ENCODE results near the gene KIFAP3. TPM values are rescaled to one million over a fixed set of nuclear protein-coding genes. Genes with fewer than 3 reads are reported as not detected.
"Not testable (repeated sequence)": the region's sequence is repeated elsewhere in the genome, so short reads cannot be mapped to it uniquely, and the experiment has no call there.

Gene KIFAP3
- total RNA-seq (10 to 100 TPM; 12.8 to 23.8 (median 20.1) TPM), polyA plus RNA-seq (10 to 100 TPM in 1 of 2 donors, 1 to 10 TPM in 1; 8.9 to 15.1 TPM), total RNA-seq (22.5 reads per million, percentile 53 among the genes with 10 or more reads in this experiment)

GRCh38 chr1:170074250-170075157, at the start of gene KIFAP3:
KIFAP3 (minus strand) TSS chr1:170074695; CDS start chr1:170074467, 228 bp downstream.
- CTCF ChIA-PET, result interaction anchor here (1.0 to 1.1 kb wide), 2 partner anchors 10 to 181 kb away, joined by 3 read pairs; partner anchors contain the start of gene SCYL3
- Histone ChIP-seq H3K9me3 (ENCODE audit: control insufficient read depth in 2 of 3, low read length in 3 of 3) (no peaks in the 10 kb centered on the region), H3K4me3 (ENCODE audit: low read length) (peak within 1 kb of the TSS; percentile 76), H3K27ac (ENCODE audit: low read depth, low read length) (peak within 1 kb of the TSS; percentile 90), H3K4me1 (ENCODE audit: control insufficient read depth in 2 of 2, insufficient read depth in 2 of 2, low read length in 2 of 2) (peaks cover 15 to 37% of the 10 kb centered on the region in 2 donors), H3K36me3 (ENCODE audit: control insufficient read depth in 2 of 3, insufficient read depth in 3 of 3, low read length in 3 of 3) (no peaks in the 10 kb centered on the region), H3K27me3 (ENCODE audit: control insufficient read depth in 2 of 2, insufficient read depth in 2 of 2, low read length in 2 of 2) (no peaks in the 10 kb centered on the region)
- intact Hi-C loops (cut with micrococcal nuclease), result loop anchor here (1.0 to 10.0 kb wide), 20 partner anchors 8 to 1896 kb away; partner anchors contain the start of genes FMO4 (in 2 of the 2), GORAB (in 2 of the 2), METTL18 (in 2 of the 2) and NME7 (in 2 of the 2)
- POLR2A ChIA-PET, result interaction anchor here (0.9 to 1.6 kb wide), 4 partner anchors 9 to 457 kb away, joined by 4 to 7 read pairs (median 6); partner anchors contain the start of genes GORAB and SCYL3
- ATAC-seq (peak; percentile 96), DNase-seq (peak; percentile 84 to 94 (median 92))
- Mint-ChIP-seq H3K27me3 (peaks cover 0 to 3% (median 0%) of the 10 kb centered on the region in 5 donors), H3K4me3 (peak within 1 kb of the TSS; percentile 89 to 99 (median 96)), H3K4me1 (peaks cover 34 to 65% (median 57%) of the 10 kb centered on the region in 7 donors), H3K36me3 (peaks cover 0 to 20% (median 14%) of the 10 kb centered on the region in 5 donors), H3K27ac (peak within 1 kb of the TSS; percentile 83 to 98 (median 94)), H3K9me3 (peaks cover 0 to 13% (median 4%) of the 10 kb centered on the region in 11 donors)

DNA sequence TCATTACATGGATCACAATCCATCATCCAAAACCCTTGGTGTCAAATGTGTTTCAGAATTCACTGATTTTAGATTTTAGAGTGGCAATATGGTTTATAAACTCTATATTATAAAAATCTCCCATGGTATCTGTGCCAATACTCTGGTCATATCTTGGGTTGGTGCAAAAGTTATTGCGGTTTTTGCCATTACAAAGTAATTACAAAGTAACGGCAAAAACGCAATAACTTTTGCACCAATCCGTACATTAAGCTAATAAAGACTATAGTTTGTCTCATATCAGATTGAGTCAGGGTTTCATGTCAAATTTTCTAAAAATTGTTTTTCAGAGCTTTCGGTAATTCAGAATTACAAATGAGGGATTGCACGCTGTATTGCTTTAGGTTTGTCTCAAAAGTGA, 47.9 kb upstream of the KIFAP3 start:
- intact Hi-C loops (cut with micrococcal nuclease), result loop anchor here in 1 of 2 donors (10.0 kb wide), 1 partner anchor 48 kb away; the partner anchor contains the start of gene KIFAP3
- no peak for DNase-seq
- H3K4me3 ChIP-seq (ENCODE audit: low read length), result no peak overlapping the region
- POLR2A ChIA-PET, result no interaction called here
- H3K36me3 Mint-ChIP-seq, result peaks cover 0 to 5% (median 0%) of the 10 kb centered on the region in 5 donors
- no peaks in the 10 kb centered on the region for H3K9me3 ChIP-seq (ENCODE audit: control insufficient read depth in 2 of 3, low read length in 3 of 3)
- ATAC-seq, result no peak
- no peak overlapping the region for H3K4me3 Mint-ChIP-seq
- CTCF ChIA-PET, result no interaction called here
- H3K27ac ChIP-seq (ENCODE audit: low read depth, low read length), result no peak overlapping the region
- peaks cover 0 to 5% (median 0%) of the 10 kb centered on the region in 7 donors for H3K4me1 Mint-ChIP-seq
- H3K27me3 Mint-ChIP-seq, result peaks cover 2 to 11% (median 9%) of the 10 kb centered on the region in 5 donors
- peaks cover 2 to 16% (median 9%) of the 10 kb centered on the region in 11 donors for H3K9me3 Mint-ChIP-seq
- no peaks in the 10 kb centered on the region for H3K4me1 ChIP-seq (ENCODE audit: control insufficient read depth in 2 of 2, insufficient read depth in 2 of 2, low read length in 2 of 2)
- no peaks in the 10 kb centered on the region for H3K36me3 ChIP-seq (ENCODE audit: control insufficient read depth in 2 of 3, insufficient read depth in 3 of 3, low read length in 3 of 3)
- H3K27ac Mint-ChIP-seq, result no peak overlapping the region
- no peaks in the 10 kb centered on the region for H3K27me3 ChIP-seq (ENCODE audit: control insufficient read depth in 2 of 2, insufficient read depth in 2 of 2, low read length in 2 of 2)

- H3K36me3 ChIP-seq (ENCODE audit: control insufficient read depth in 2 of 3, insufficient read depth in 3 of 3, low read length in 3 of 3), result no peaks in the 10 kb centered on the region
Observed at GRCh38 chr1:170114906-170115305, 40.4 kb upstream of the KIFAP3 start.

GRCh38 chr1:170113140-170113539, 38.6 kb upstream of the KIFAP3 start:
- H3K4me3 Mint-ChIP-seq; H3K36me3 ChIP-seq (ENCODE audit: control insufficient read depth in 2 of 3, insufficient read depth in 3 of 3, low read length in 3 of 3); H3K27ac Mint-ChIP-seq; H3K27ac ChIP-seq (ENCODE audit: low read depth, low read length); ATAC-seq; H3K9me3 ChIP-seq (ENCODE audit: control insufficient read depth in 2 of 3, low read length in 3 of 3); intact Hi-C loops (cut with micrococcal nuclease); POLR2A ChIA-PET; DNase-seq; H3K4me1 Mint-ChIP-seq; CTCF ChIA-PET; H3K27me3 ChIP-seq (ENCODE audit: control insufficient read depth in 2 of 2, insufficient read depth in 2 of 2, low read length in 2 of 2); H3K4me1 ChIP-seq (ENCODE audit: control insufficient read depth in 2 of 2, insufficient read depth in 2 of 2, low read length in 2 of 2); H3K36me3 Mint-ChIP-seq; H3K4me3 ChIP-seq (ENCODE audit: low read length): not testable (repeated sequence)
- H3K27me3 Mint-ChIP-seq, result peaks cover 0 to 34% (median 27%) of the 10 kb centered on the region in 5 donors
- peaks cover 0 to 21% (median 8%) of the 10 kb centered on the region in 11 donors for H3K9me3 Mint-ChIP-seq

More at GRCh38 chr1:170114906-170115305, 40.4 kb upstream of the KIFAP3 start:
- Mint-ChIP-seq H3K27ac (no peak overlapping the region), H3K4me1 (no peaks in the 10 kb centered on the region), H3K27me3 (peaks cover 0 to 40% (median 30%) of the 10 kb centered on the region in 5 donors), H3K4me3 (no peak overlapping the region), H3K9me3 (peaks cover 0 to 21% (median 8%) of the 10 kb centered on the region in 11 donors), H3K36me3 (peaks cover 0 to 5% (median 0%) of the 10 kb centered on the region in 5 donors)
- Histone ChIP-seq H3K4me3 (ENCODE audit: low read length) (no peak overlapping the region), H3K9me3 (ENCODE audit: control insufficient read depth in 2 of 3, low read length in 3 of 3) (no peaks in the 10 kb centered on the region), H3K27me3 (ENCODE audit: control insufficient read depth in 2 of 2, insufficient read depth in 2 of 2, low read length in 2 of 2) (peaks cover 0 to 4% of the 10 kb centered on the region in 2 donors), H3K4me1 (ENCODE audit: control insufficient read depth in 2 of 2, insufficient read depth in 2 of 2, low read length in 2 of 2) (no peaks in the 10 kb centered on the region), H3K27ac (ENCODE audit: low read depth, low read length) (no peak overlapping the region)
- ATAC-seq (no peak), DNase-seq (no peak)
- intact Hi-C loops (cut with micrococcal nuclease), result no loop called here
- ChIA-PET CTCF (no interaction called here), POLR2A (no interaction called here)

DNA sequence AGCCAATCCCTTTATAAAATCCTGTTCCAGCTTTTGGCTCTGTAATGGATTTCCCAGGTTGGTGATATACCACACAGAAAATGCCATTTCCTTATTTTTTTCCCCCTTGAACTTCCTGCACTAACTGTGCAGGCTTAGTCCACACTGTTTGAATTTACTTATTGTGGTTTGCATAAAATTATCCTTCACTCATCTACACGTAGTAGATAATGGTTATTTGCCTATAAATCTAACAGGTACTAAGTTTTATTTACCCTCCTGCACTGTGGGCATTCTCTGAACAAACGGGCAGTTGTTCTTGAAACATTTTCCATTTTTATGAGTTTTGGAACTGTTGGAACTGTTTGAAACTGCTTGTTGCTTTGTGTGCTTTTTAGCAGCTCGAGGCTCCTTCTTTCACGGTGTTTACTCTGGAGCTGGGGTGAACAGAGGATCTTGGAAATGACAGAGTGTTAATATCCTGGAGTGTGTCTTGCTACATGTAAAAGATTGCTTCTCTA, 23.0 kb upstream of the KIFAP3 start:
- Mint-ChIP-seq H3K36me3 (peaks cover 0 to 3% (median 0%) of the 10 kb centered on the region in 5 donors), H3K9me3 (peaks cover 0 to 24% (median 4%) of the 10 kb centered on the region in 11 donors), H3K27me3 (peaks cover 21 to 40% (median 29%) of the 10 kb centered on the region in 5 donors), H3K4me3 (no peak overlapping the region), H3K4me1 (no peaks in the 10 kb centered on the region), H3K27ac (no peak overlapping the region)
- no peaks in the 10 kb centered on the region for H3K36me3 ChIP-seq (ENCODE audit: control insufficient read depth in 2 of 3, insufficient read depth in 3 of 3, low read length in 3 of 3)
- peaks cover 0 to 3% (median 0%) of the 10 kb centered on the region in 3 experiments for H3K9me3 ChIP-seq (ENCODE audit: control insufficient read depth in 2 of 3, low read length in 3 of 3)
- no peak overlapping the region for H3K27ac ChIP-seq (ENCODE audit: low read depth, low read length)
- DNase-seq (no peak), ATAC-seq (no peak)
- ChIA-PET POLR2A (no interaction called here), CTCF (no interaction called here)
- H3K4me3 ChIP-seq (ENCODE audit: low read length), result no peak overlapping the region
- H3K4me1 ChIP-seq (ENCODE audit: control insufficient read depth in 2 of 2, insufficient read depth in 2 of 2, low read length in 2 of 2), result no peaks in the 10 kb centered on the region
- no peaks in the 10 kb centered on the region for H3K27me3 ChIP-seq (ENCODE audit: control insufficient read depth in 2 of 2, insufficient read depth in 2 of 2, low read length in 2 of 2)
- intact Hi-C loops (cut with micrococcal nuclease), result no loop called here

- Histone ChIP-seq H3K27ac (ENCODE audit: low read depth, low read length) (no peak overlapping the region), H3K4me1 (ENCODE audit: control insufficient read depth in 2 of 2, insufficient read depth in 2 of 2, low read length in 2 of 2) (no peaks in the 10 kb centered on the region), H3K9me3 (ENCODE audit: control insufficient read depth in 2 of 3, low read length in 3 of 3) (peaks cover 0 to 3% (median 0%) of the 10 kb centered on the region in 3 experiments), H3K4me3 (ENCODE audit: low read length) (no peak overlapping the region), H3K36me3 (ENCODE audit: control insufficient read depth in 2 of 3, insufficient read depth in 3 of 3, low read length in 3 of 3) (no peaks in the 10 kb centered on the region), H3K27me3 (ENCODE audit: control insufficient read depth in 2 of 2, insufficient read depth in 2 of 2, low read length in 2 of 2) (no peaks in the 10 kb centered on the region)
- intact Hi-C loops (cut with micrococcal nuclease), result no loop called here
- DNase-seq, result no peak
- Mint-ChIP-seq H3K27me3 (peaks cover 15 to 35% (median 29%) of the 10 kb centered on the region in 5 donors), H3K27ac (no peak overlapping the region), H3K4me3 (no peak overlapping the region), H3K4me1 (no peaks in the 10 kb centered on the region), H3K36me3 (peaks cover 0 to 3% (median 0%) of the 10 kb centered on the region in 5 donors), H3K9me3 (peaks cover 0 to 24% (median 6%) of the 10 kb centered on the region in 11 donors)
- ChIA-PET CTCF (no interaction called here), POLR2A (no interaction called here)
- no peak for ATAC-seq
Observed at GRCh38 chr1:170096806-170097340, 22.4 kb upstream of the KIFAP3 start.
